CD4-positive, alpha-beta T cell treated with Interleukin-4 for 4 hours (primary cell): Measurements from ENCODE around the gene KLHL40.
"Not testable (repeated sequence)": the region's sequence is repeated elsewhere in the genome, so short reads cannot be mapped to it uniquely, and the experiment has no call there.

Source experiments
- DNase-seq: peaks from one replicate; pipeline ENCODE4 v3.0.0-alpha.2; 2020

KLHL40 gene

GRCh38 chr3:42705962-42706585 lies 20.7 kb downstream of the KLHL40 start:
- DNase-seq: no peak

GRCh38 chr3:42706721-42707619 lies 21.6 kb downstream of the KLHL40 start:
- no peak for DNase-seq

- DNase-seq: no peak
Measured at GRCh38 chr3:42707620-42708355, 22.5 kb downstream of the KLHL40 start.

GRCh38 chr3:42708611-42709151 lies 23.3 kb downstream of the KLHL40 start:
- no peak for DNase-seq

- DNase-seq: no peak
Measured at GRCh38 chr3:42709621-42710020, 24.3 kb downstream of the KLHL40 start.

- DNase-seq: no peak
Measured at GRCh38 chr3:42710323-42711021, 25.1 kb downstream of the KLHL40 start.

- no peak for DNase-seq
Measured at GRCh38 chr3:42711491-42712343, 26.4 kb downstream of the KLHL40 start.

GRCh38 chr3:42712344-42712648 lies 27.0 kb downstream of the KLHL40 start:
- no peak for DNase-seq

GRCh38 chr3:42712688-42713372 lies 27.5 kb downstream of the KLHL40 start:
- DNase-seq: no peak

- no peak for DNase-seq
Measured at GRCh38 chr3:42713747-42714146, 28.4 kb downstream of the KLHL40 start.

GRCh38 chr3:42714171-42714852 lies 29.0 kb downstream of the KLHL40 start:
- DNase-seq: no peak

- DNase-seq: no peak
Measured at GRCh38 chr3:42717306-42717705, 32.0 kb downstream of the KLHL40 start.

- no peak for DNase-seq
Measured at GRCh38 chr3:42718338-42718737, 33.0 kb downstream of the KLHL40 start.

- no peak for DNase-seq
Measured at GRCh38 chr3:42719002-42719401, 33.7 kb downstream of the KLHL40 start.

- no peak for DNase-seq
Measured at GRCh38 chr3:42720126-42720525, 34.8 kb downstream of the KLHL40 start.

- DNase-seq: no peak
Measured at GRCh38 chr3:42721690-42722089, 36.4 kb downstream of the KLHL40 start.

- DNase-seq: not testable (repeated sequence)
Measured at GRCh38 chr3:42722442-42722841, 37.1 kb downstream of the KLHL40 start.

- DNase-seq: no peak
Measured at GRCh38 chr3:42723219-42723618, 37.9 kb downstream of the KLHL40 start.

GRCh38 chr3:42725454-42725853 lies 40.1 kb downstream of the KLHL40 start:
- DNase-seq: no peak

- DNase-seq: no peak
Measured at GRCh38 chr3:42728056-42728455, 42.7 kb downstream of the KLHL40 start.
